Adipose tissue (tissue), 3 donors: ENCODE measurements around the gene GLB1L3. TPM values are rescaled to one million over a fixed set of nuclear protein-coding genes. Genes with fewer than 3 reads are reported as not detected.

Source experiments
- H3K27ac ChIP-seq: one replicate; pipeline ENCODE4 v1.5.1; 2013; ENCODE audit warnings: low read depth, low read length
- WGBS, 3 donors: extraction: QIAGEN DNeasy Blood & Tissue Kit; methylation state at CpG; one replicate each; pipeline ENCODE4 v1.1.7; 2013; 5-methylcytosine and 5-hydroxymethylcytosine counted together
- polyA plus RNA-seq, 3 donors: library from polyadenylated mRNA; stranded (reverse); fragments of 200-250 nt; gene quantifications; one replicate each; pipeline ENCODE4 v1.2.3, GENCODE V29; 2013
- donor health status: healthy with polysubstance abuse.
- donor health status: Bipolar disorder and iron deficiency.
- donor health status: healthy.

GLB1L3 gene
- polyA plus RNA-seq, 3 donors = 0.03 TPM; not detected in 2

- no peak overlapping the region for H3K27ac ChIP-seq
- 82 to 89% (median 85%) methylated on average over 10 of the region's 10 CpGs for WGBS, 3 donors
Measured at GRCh38 chr11:134349802-134350355, 73.7 kb downstream of the GLB1L3 start.

DNA sequence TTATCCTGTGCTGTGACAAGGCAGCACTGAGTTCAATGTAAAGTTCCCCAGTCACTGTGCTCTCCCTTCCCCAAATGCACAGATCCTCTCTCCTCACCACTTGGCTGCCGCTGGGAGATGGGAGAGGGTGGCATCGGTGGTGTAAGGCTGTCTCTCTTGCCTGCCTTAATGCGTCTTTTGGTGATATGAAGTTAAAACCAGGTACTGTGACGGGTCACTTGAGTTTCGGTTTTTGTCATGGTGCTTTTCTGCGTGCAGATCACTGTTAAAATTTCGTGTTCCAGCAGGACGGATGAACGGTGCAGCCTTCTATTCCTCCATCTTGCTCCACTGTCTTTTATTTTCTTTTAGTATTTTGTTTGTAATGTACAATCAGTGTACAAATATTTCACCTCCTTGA, 74.2 kb downstream of the GLB1L3 start:
- WGBS, 3 donors = 90 to 95% (median 93%) methylated on average over 9 of the region's 9 CpGs
- H3K27ac ChIP-seq = no peak overlapping the region

GRCh38 chr11:134352111-134352510, 75.9 kb downstream of the GLB1L3 start:
- no peak overlapping the region for H3K27ac ChIP-seq
- WGBS, 3 donors = 83 to 88% (median 85%) methylated on average over 2 of the region's 2 CpGs

DNA sequence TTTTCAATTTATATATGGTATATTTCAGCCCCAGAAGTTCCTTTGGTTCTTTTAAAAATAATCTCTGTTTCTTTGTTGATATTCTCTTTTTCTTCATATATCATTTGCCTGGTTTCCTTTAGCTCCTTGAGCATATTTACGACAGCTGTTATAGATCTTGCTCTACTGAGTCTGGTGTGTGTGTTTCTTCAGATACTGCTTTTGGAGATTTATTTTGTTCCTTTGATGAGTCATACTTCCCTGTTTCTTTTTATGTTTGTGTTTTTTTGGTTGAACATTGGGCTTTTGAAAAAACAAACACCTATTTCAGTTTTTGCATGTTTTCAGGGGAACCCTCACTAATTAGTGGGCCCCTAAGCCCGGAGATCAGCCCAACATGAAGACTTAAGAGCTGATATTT, 79.0 kb downstream of the GLB1L3 start:
- no peak overlapping the region for H3K27ac ChIP-seq
- WGBS, 3 donors = 46 to 71% (median 57%) methylated on average over 2 of the region's 2 CpGs

GRCh38 chr11:134355656-134356055, 79.5 kb downstream of the GLB1L3 start:
- H3K27ac ChIP-seq = no peak overlapping the region
- 74 to 87% (median 82%) methylated on average over 5 of the region's 5 CpGs for WGBS, 3 donors

DNA sequence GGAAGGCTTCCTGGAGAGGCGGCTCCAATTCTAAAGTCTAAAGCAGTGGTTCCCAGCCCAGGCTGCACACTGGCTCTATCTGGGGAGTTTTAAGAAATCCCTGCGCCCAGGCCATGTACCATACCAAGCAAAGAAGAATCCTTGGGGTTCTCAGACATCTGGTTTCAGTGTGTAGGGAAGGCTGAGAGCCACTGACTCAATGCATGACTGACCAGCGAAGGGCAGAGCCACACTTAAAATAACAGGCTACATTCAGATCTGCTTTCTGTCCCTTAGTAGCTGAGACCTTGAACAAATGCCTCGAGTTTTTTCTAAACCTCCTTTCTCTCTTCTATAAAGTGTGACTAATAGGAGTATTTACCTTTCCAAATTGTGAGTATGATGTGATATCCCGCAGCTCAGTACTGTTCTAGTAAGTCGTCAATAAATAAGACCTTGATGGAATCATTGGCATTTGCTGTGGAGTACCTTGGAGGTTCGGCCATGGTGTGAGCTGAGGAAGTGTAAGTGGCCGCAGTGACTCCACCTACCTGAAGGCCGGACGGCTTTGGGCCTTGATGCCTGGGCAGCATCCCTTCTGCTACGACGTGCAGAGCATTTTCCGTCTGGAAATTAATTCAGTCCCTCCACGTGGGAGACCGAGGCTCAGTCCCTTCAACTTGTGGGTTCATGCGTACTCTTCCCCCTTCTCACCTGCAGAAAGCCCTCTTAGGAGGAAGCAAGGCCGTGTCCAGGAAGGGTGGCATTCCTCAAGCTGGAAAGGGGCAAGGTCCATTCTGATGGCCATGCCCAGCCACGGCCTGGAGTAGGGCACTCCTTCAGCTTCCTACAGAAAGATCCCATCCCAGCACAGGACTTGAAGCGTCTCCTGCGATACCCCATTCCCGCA, 80.7 kb downstream of the GLB1L3 start:
- no peak overlapping the region for H3K27ac ChIP-seq
- 87 to 90% (median 89%) methylated on average over 21 of the region's 21 CpGs for WGBS, 3 donors

- 86 to 91% (median 87%) methylated on average over 8 of the region's 8 CpGs for WGBS, 3 donors
Measured at GRCh38 chr11:134357545-134357839, 81.3 kb downstream of the GLB1L3 start.

GRCh38 chr11:134358165-134358855, 82.1 kb downstream of the GLB1L3 start:
- 88 to 91% (median 90%) methylated on average over 26 to 27 of the region's 27 CpGs for WGBS, 3 donors
- H3K27ac ChIP-seq = no peak overlapping the region

More at GRCh38 chr11:134357545-134357839, 81.3 kb downstream of the GLB1L3 start:
- no peak overlapping the region for H3K27ac ChIP-seq

DNA sequence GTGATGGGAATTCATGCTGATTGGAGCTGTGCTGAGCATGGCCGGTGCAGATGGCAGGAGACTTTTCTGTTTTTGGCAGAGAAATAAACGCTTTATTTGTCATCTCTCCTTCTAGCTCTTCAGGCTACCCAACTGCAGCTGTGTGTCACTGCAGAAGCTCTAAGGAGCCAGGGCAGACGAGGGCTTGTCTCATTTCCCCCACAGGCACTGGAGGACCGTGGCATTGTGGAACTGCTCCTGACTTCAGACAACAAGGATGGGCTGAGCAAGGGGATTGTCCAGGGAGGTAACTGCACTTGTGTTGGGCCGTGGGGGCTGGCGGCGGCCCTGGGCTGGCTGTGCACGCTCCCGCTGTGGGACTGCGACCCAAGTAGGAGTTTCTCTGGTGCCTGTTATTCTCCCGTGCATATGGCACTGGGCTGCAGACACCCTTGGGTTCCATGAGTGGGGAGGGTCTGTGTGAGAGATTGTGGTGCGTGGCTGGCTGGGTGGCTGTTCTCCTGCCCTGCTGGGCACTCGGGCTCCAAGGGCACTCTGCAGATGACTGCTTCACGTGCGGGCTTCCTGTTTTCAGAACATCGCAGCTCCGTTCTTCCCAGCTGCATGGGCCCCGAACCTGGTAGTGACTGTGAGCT, 82.8 kb downstream of the GLB1L3 start:
- no peak overlapping the region for H3K27ac ChIP-seq
- 86 to 93% (median 87%) methylated on average over 18 of the region's 18 CpGs for WGBS, 3 donors

- WGBS, 3 donors = 84 to 89% (median 87%) methylated on average over 10 of the region's 10 CpGs
- no peak overlapping the region for H3K27ac ChIP-seq
Measured at GRCh38 chr11:134359646-134360045, 83.5 kb downstream of the GLB1L3 start.

DNA sequence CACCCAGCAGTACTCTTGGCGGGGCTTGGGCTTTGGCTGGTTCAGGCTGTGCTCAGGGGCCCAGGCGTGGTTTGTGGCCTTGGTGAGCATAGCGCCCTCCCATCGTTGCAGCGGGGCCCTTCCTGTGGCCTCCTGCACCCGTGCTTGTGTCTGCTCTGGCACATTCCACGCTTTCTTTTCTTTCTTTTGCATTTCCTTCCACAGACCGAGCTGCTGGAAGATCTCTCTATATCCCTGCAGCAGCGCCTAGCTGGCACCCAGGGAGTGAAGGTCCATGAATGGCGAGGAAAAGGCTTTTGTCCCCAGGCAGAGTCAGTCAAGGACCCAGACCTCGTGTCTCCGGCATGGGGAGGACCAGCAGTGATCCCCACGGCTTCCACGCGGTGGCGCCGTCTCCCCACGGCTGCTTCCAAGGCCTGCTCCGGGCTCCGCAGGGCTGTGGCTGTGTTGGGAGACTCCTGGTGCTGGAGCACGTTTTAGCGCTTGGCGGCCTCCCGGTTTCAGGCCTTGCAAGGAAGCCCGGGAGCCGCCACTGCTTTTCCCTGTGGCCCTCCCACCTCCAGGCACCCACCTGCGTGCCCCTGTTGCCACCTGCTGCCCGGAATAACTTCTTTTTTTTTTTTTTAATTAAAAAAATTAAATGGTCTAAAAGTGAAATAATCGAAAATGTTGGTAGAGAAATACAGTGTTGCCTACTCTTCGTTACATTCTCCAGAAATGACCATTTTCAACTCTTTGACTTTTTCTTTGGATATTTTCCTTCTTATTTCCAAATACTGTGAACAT, 84.1 kb downstream of the GLB1L3 start:
- no peak overlapping the region for H3K27ac ChIP-seq
- 18 to 28% (median 18%) methylated on average over 30 of the region's 30 CpGs for WGBS, 3 donors

DNA sequence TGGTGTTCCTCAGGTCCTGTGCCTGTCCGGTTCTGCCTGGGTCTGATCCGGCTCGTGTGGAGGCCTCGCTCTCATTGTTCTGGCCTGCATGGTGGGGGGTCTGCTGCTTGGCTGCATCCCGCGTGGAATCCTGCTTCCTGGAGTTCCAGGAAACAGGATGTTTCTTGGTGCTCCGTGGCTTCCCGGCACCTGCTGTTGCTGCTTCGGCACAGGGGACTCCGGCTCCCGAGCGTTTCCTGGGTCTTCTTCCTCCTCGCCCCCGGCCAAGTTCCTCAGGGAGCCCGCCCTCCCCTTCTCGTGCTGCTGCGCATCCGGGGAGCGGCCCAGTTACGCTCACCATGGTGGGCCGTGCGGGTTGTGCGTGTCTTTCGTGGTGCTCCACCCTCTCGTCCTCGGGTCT, 85.5 kb downstream of the GLB1L3 start:
- WGBS, 3 donors = 71 to 86% (median 74%) methylated on average over 26 of the region's 26 CpGs
- no peak overlapping the region for H3K27ac ChIP-seq

- 88 to 90% (median 88%) methylated on average over 30 to 32 of the region's 32 CpGs for WGBS, 3 donors
- no peak overlapping the region for H3K27ac ChIP-seq
Measured at GRCh38 chr11:134362192-134362901, 86.2 kb downstream of the GLB1L3 start.

DNA sequence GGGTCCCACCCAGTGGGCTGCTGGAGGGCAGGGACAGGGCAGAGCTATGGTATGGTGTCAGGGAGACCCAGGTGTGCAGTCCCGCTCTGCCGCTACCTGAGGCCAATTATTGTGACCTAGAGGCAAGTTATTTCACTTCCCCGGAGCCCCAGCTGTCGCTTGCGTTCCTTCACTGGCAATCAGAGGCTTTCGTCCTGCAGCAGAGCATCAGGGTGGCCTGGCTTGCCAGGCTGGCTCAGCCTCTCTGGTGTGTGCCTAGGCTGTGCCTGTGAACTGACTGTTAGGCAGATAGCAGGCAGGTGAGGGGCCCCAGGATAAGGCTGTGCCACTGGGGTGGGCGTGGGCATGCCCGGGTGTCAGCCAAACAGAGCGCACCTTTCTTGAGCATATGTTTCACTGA, 87.0 kb downstream of the GLB1L3 start:
- 85 to 89% (median 86%) methylated on average over 9 of the region's 9 CpGs for WGBS, 3 donors
- no peak overlapping the region for H3K27ac ChIP-seq

- no peak overlapping the region for H3K27ac ChIP-seq
- WGBS, 3 donors = 68 to 83% (median 76%) methylated on average over 7 of the region's 7 CpGs
Measured at GRCh38 chr11:134363592-134363991, 87.4 kb downstream of the GLB1L3 start.

DNA sequence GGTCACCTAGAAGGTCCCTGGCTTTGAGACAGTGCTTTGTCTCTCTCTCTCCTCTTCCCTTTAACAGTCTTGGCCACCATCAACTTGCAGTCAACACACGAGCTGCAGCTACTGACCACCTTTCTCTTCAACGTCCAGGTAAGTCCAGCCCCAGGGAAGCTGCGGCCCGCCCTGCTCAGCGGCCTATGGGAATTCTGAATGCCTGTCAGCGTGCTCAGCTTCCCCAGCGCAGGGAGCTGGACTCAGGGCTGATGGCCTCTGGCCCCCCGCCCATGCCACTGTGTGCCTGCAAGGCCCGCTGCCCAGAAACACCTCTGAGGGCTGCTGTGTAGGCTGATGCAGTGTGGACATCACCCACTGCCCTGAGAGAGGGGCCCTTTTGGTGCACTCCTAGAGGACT, 88.1 kb downstream of the GLB1L3 start:
- H3K27ac ChIP-seq = no peak overlapping the region
- 85 to 89% (median 85%) methylated on average over 9 of the region's 9 CpGs for WGBS, 3 donors

GRCh38 chr11:134365011-134365925, 89.1 kb downstream of the GLB1L3 start:
- 71 to 75% (median 72%) methylated on average over 21 to 22 of the region's 22 CpGs for WGBS, 3 donors
- H3K27ac ChIP-seq = no peak overlapping the region
